OCI-LY1 (cell line): ENCODE data around the gene TRAPPC14.

ENCODE experiments used
- H2AFZ ChIP-seq: fragments of 200-600 bp; sonication (generic), shearing (Covaris generic); 2 replicates; pipeline ENCODE4 v1.6.0; 2014; ENCODE audit warnings: antibody characterized with exemption, mild to moderate bottlenecking, low read length
- H3F3A ChIP-seq: fragments of 200-600 bp; sonication (generic), shearing (Covaris generic); 2 replicates; pipeline ENCODE4 v1.6.0; 2014; ENCODE audit warnings: mild to moderate bottlenecking, antibody characterized with exemption, low read length, moderate library complexity; ENCODE audit not compliant: insufficient read depth
- H3K27ac ChIP-seq: fragments of 200-600 bp; sonication (generic); 2 replicates; pipeline ENCODE4 v1.5.1; 2014; ENCODE audit warnings: low read length, mixed run types, mild to moderate bottlenecking, low read depth; ENCODE audit not compliant: poor library complexity, severe bottlenecking
- H3K27me3 ChIP-seq: fragments of 200-600 bp; sonication (generic); 2 replicates; pipeline ENCODE4 v1.6.0; 2014; ENCODE audit warnings: antibody characterized with exemption, mild to moderate bottlenecking, low read length, moderate library complexity; ENCODE audit not compliant: insufficient read depth
- H3K36me3 ChIP-seq: fragments of 200-600 bp; sonication (generic); 2 replicates; pipeline ENCODE4 v1.6.1; 2014; ENCODE audit warnings: mild to moderate bottlenecking, antibody characterized with exemption, low read length, moderate library complexity, mixed read lengths; ENCODE audit not compliant: insufficient read depth
- H3K4me1 ChIP-seq: fragments of 200-600 bp; sonication (generic); 2 replicates; pipeline ENCODE4 v1.5.1; 2014; ENCODE audit warnings: mild to moderate bottlenecking, low read length, moderate library complexity; ENCODE audit not compliant: insufficient read depth, severe bottlenecking
- H3K4me2 ChIP-seq: fragments of 200-600 bp; sonication (generic), shearing (Covaris generic); 2 replicates; pipeline ENCODE4 v1.6.1; 2014; ENCODE audit warnings: low read length
- H3K4me3 ChIP-seq: fragments of 200-600 bp; sonication (generic); 2 replicates; pipeline ENCODE4 v1.5.1; 2014; ENCODE audit warnings: low read length, low read depth, mild to moderate bottlenecking, mixed read lengths; ENCODE audit not compliant: poor library complexity, severe bottlenecking
- H3K79me2 ChIP-seq: fragments of 200-600 bp; shearing (Covaris generic); 2 replicates; pipeline ENCODE4 v1.6.1; 2016; ENCODE audit warnings: mixed run types, low read length, mixed read lengths; ENCODE audit not compliant: insufficient read depth
- H3K9ac ChIP-seq: fragments of 200-600 bp; sonication (generic), shearing (Covaris generic); 2 replicates; pipeline ENCODE4 v1.6.1; 2014; ENCODE audit warnings: mild to moderate bottlenecking, low read length, mixed read lengths
- H3K9me2 ChIP-seq: fragments of 200-600 bp; sonication (generic), shearing (Covaris generic); 2 replicates; pipeline ENCODE4 v1.6.1; 2014; ENCODE audit warnings: low read depth, mild to moderate bottlenecking, low read length, mixed read lengths
- H3K9me3 ChIP-seq: fragments of 200-600 bp; shearing (Covaris generic); 2 replicates; pipeline ENCODE4 v1.6.1; 2014; ENCODE audit warnings: low read length, mixed read lengths
- H4K20me1 ChIP-seq: fragments of 200-600 bp; sonication (generic), shearing (Covaris generic); 2 replicates; pipeline ENCODE4 v1.6.0; 2016; ENCODE audit warnings: mild to moderate bottlenecking, low read length; ENCODE audit not compliant: insufficient read depth
- CTCF ChIP-seq: fragments of 200-600 bp; sonication (generic), shearing (Covaris generic); IDR thresholded peaks from 2 replicates; pipeline ENCODE4 v1.5.1; 2017; ENCODE audit warnings: mild to moderate bottlenecking, antibody characterized with exemption, low read length, moderate library complexity, mixed read lengths
- EZH2 ChIP-seq: fragments of 200-600 bp; sonication (generic), shearing (Covaris generic); IDR thresholded peaks from 2 replicates; pipeline ENCODE4 v1.8.0; 2017; ENCODE audit warnings: borderline replicate concordance, mixed run types, mild to moderate bottlenecking, antibody characterized with exemption, low read length, moderate library complexity, mixed read lengths

Gene TRAPPC14

GRCh38 chr7:100118388-100119071, 40.0 kb downstream of the TRAPPC14 start:
- Histone ChIP-seq H4K20me1 (no peaks in the 10 kb centered on the region), H3K4me2 (peak overlapping the region; percentile 79), H3K27ac (peak overlapping the region; percentile 76), H3K4me3 (peak overlapping the region; percentile 75), H3K9ac (peak overlapping the region; percentile 78), H3K9me2 (no peaks in the 10 kb centered on the region), H3K9me3 (no peaks in the 10 kb centered on the region), H3K36me3 (peaks cover 7% of the 10 kb centered on the region), H3F3A (no peaks in the 10 kb centered on the region), H2AFZ (no peak overlapping the region), H3K4me1 (peaks cover 29% of the 10 kb centered on the region), H3K79me2 (no peaks in the 10 kb centered on the region), H3K27me3 (no peaks in the 10 kb centered on the region)
- TF ChIP-seq EZH2 (no peak), CTCF (no peak)

- Histone ChIP-seq H3K27ac (no peak overlapping the region), H3K9ac (no peak overlapping the region), H3K4me2 (no peak overlapping the region), H3K9me2 (no peaks in the 10 kb centered on the region), H3F3A (no peaks in the 10 kb centered on the region), H3K4me3 (no peak overlapping the region), H3K36me3 (peaks cover 40% of the 10 kb centered on the region), H3K4me1 (peaks cover 10% of the 10 kb centered on the region), H3K79me2 (no peaks in the 10 kb centered on the region), H4K20me1 (no peaks in the 10 kb centered on the region), H2AFZ (no peak overlapping the region), H3K9me3 (no peaks in the 10 kb centered on the region), H3K27me3 (no peaks in the 10 kb centered on the region)
- TF ChIP-seq EZH2 = no peak
- no peak for TF ChIP-seq CTCF
Measured at GRCh38 chr7:100115026-100115425, 43.5 kb downstream of the TRAPPC14 start.

GRCh38 chr7:100111914-100112313, 46.6 kb downstream of the TRAPPC14 start:
- no peaks in the 10 kb centered on the region for H3F3A ChIP-seq
- peaks cover 70% of the 10 kb centered on the region for H3K36me3 ChIP-seq
- no peaks in the 10 kb centered on the region for H3K9me3 ChIP-seq
- no peak overlapping the region for H3K27ac ChIP-seq
- H3K4me3 ChIP-seq = no peak overlapping the region
- H3K9me2 ChIP-seq = no peaks in the 10 kb centered on the region
- no peaks in the 10 kb centered on the region for H4K20me1 ChIP-seq
- H3K9ac ChIP-seq = no peak overlapping the region
- TF ChIP-seq EZH2 (no peak), CTCF (no peak; the same call in 1 of the 2 replicates)
- no peak overlapping the region for H2AFZ ChIP-seq
- H3K79me2 ChIP-seq = no peaks in the 10 kb centered on the region
- H3K4me2 ChIP-seq = no peak overlapping the region
- peaks cover 7% of the 10 kb centered on the region for H3K4me1 ChIP-seq
- H3K27me3 ChIP-seq = no peaks in the 10 kb centered on the region
